Liver (tissue), 3 donors: ENCODE results near the gene LTV1.

Experiments used
- GABPA ChIP-seq, 2 donors: IDR thresholded peaks in 1 of 2; conservative IDR thresholded peaks in 1 of 2; 2 replicates each; pipeline ENCODE4 v1.6.1; 2016; ENCODE audit warnings: antibody characterized with exemption in 2 of 2, mild to moderate bottlenecking in 1 of 2, moderate library complexity in 1 of 2
- MAX ChIP-seq: IDR thresholded peaks from 2 replicates; pipeline ENCODE4 v1.6.1; 2016; ENCODE audit warnings: antibody characterized with exemption
- RAD21 ChIP-seq, 2 donors: IDR thresholded peaks; 2 replicates each; pipeline ENCODE4 v1.6.1; 2016; ENCODE audit warnings: antibody characterized with exemption in 2 of 2, mild to moderate bottlenecking in 2 of 2
- TAF1 ChIP-seq: conservative IDR thresholded peaks from 2 replicates; pipeline ENCODE4 v1.6.1; 2016; ENCODE audit warnings: antibody characterized with exemption, mild to moderate bottlenecking
- TF ChIP-seq, protein P1 (sequence below): fragments of 150-350 bp; IDR thresholded peaks from 2 replicates; pipeline ENCODE4 v1.5.1; 2017; ENCODE audit warnings: improper control_type of control experiment, low read depth, low read length; ENCODE audit not compliant: missing input control
- TF ChIP-seq, protein P2 (sequence below): IDR thresholded peaks from 2 replicates; pipeline ENCODE4 v1.6.1; 2016; ENCODE audit warnings: antibody characterized with exemption
- TF ChIP-seq, protein P3 (sequence below): IDR thresholded peaks from 2 replicates; pipeline ENCODE4 v1.6.1; 2016; ENCODE audit warnings: antibody characterized with exemption, mild to moderate bottlenecking
- donor health status: healthy.
- donor health status: healthy.

DNA sequence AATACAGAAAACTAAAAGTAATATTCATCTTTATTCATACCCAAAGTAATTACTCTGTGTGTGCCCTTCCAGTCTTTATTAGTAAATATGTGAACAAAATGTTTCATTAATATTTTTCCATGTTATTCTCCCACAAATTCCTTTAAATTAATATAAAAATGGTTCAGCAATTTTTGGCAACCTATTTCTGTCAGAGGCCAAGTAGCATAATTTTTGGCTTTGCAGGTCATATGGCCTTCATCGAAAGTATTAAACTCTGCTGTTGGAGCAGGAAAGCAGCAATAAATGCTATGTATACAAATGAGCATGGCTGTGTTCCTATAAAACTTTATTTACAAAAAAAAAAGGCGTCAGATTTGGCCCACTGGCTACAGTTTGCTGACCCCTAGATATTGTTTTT lies 37.3 kb downstream of the LTV1 start:
- TF ChIP-seq, protein P1, sequence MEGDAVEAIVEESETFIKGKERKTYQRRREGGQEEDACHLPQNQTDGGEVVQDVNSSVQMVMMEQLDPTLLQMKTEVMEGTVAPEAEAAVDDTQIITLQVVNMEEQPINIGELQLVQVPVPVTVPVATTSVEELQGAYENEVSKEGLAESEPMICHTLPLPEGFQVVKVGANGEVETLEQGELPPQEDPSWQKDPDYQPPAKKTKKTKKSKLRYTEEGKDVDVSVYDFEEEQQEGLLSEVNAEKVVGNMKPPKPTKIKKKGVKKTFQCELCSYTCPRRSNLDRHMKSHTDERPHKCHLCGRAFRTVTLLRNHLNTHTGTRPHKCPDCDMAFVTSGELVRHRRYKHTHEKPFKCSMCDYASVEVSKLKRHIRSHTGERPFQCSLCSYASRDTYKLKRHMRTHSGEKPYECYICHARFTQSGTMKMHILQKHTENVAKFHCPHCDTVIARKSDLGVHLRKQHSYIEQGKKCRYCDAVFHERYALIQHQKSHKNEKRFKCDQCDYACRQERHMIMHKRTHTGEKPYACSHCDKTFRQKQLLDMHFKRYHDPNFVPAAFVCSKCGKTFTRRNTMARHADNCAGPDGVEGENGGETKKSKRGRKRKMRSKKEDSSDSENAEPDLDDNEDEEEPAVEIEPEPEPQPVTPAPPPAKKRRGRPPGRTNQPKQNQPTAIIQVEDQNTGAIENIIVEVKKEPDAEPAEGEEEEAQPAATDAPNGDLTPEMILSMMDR: no peak
- no peak for TF ChIP-seq RAD21 (IDR thresholded peaks at IDR 0.05)
- TF ChIP-seq MAX: no peak
- TF ChIP-seq, protein P2, sequence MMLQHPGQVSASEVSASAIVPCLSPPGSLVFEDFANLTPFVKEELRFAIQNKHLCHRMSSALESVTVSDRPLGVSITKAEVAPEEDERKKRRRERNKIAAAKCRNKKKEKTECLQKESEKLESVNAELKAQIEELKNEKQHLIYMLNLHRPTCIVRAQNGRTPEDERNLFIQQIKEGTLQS: no peak
- no peak for TF ChIP-seq TAF1
- TF ChIP-seq GABPA (IDR thresholded peaks at IDR 0.05 in 1 of 2, conservative IDR thresholded peaks at IDR 0.05 in 1 of 2): no peak
- TF ChIP-seq, protein P3, sequence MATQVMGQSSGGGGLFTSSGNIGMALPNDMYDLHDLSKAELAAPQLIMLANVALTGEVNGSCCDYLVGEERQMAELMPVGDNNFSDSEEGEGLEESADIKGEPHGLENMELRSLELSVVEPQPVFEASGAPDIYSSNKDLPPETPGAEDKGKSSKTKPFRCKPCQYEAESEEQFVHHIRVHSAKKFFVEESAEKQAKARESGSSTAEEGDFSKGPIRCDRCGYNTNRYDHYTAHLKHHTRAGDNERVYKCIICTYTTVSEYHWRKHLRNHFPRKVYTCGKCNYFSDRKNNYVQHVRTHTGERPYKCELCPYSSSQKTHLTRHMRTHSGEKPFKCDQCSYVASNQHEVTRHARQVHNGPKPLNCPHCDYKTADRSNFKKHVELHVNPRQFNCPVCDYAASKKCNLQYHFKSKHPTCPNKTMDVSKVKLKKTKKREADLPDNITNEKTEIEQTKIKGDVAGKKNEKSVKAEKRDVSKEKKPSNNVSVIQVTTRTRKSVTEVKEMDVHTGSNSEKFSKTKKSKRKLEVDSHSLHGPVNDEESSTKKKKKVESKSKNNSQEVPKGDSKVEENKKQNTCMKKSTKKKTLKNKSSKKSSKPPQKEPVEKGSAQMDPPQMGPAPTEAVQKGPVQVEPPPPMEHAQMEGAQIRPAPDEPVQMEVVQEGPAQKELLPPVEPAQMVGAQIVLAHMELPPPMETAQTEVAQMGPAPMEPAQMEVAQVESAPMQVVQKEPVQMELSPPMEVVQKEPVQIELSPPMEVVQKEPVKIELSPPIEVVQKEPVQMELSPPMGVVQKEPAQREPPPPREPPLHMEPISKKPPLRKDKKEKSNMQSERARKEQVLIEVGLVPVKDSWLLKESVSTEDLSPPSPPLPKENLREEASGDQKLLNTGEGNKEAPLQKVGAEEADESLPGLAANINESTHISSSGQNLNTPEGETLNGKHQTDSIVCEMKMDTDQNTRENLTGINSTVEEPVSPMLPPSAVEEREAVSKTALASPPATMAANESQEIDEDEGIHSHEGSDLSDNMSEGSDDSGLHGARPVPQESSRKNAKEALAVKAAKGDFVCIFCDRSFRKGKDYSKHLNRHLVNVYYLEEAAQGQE: no peak
